ENCODE data around the gene SCMH1.

DNA sequence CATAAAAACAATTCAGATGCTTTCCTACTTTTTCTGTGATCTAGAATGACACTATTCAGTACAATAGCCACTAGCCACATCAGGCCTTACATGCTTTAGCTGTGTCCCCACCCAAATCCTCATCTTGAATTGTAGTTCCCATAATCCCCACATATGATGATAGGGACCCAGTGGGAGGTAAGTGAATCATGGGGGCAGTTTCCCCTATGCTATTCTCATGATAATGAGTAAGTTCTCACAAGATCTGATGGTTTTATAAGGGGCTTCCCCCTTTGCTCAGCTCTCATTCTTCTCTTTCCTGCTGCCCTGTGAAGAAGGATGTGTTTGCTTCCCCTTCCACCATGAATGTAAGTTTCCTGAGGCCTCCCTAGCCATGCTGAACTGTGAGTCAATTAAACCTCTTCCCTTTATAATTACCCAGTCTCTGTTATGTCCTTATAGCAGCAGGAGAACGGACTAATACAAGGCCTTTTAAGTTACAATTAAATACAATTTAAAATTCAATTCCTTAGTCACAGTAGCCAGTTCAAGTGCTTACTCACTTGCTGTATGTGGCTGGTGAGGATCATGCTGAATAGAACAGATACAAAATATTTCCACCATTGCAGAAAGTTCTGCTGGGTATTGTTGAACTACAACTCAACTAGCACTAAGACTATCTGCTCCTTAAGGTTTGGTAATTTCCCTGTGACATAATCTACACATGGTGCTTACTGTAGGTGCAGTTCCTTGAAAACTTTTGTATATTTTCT lies 106.7 kb downstream of the SCMH1 start:
- TF ChIP-seq CTCF (IDR thresholded peaks at IDR 0.05): no peak
- TF ChIP-seq POLR2A (IDR thresholded peaks at IDR 0.05): no peak
